Mesenteric fat pad (tissue), 1 donor: Measurements from ENCODE around the gene SHMT1. TPM values are rescaled to one million over a fixed set of nuclear protein-coding genes. Genes with fewer than 3 reads are reported as not detected.
A peak's percentile ranks its signal among the peaks of the same experiment; 100 is the strongest.
"Not testable (repeated sequence)": the region's sequence is repeated elsewhere in the genome, so short reads cannot be mapped to it uniquely, and the experiment has no call there.

Experiments used
- DNase-seq: peaks from one replicate; pipeline ENCODE4 v3.0.0-alpha.2; 2020; ENCODE audit warnings: low spot score
- long read RNA-seq: library from polyadenylated mRNA; unstranded; transcript quantifications from one replicate; pipeline ENCODE4 v2.0.0, GENCODE V29; 2020
- total RNA-seq: library from RNA; stranded (reverse); fragmentation: NEBNext Ultra II Directional; extraction: Animal tissue kit (Norgen Biotek cat#: 25700); gene quantifications from one replicate; pipeline ENCODE4 v1.2.1, GENCODE V29; 2021
- donor health status: DM: yes; HTN: yes; CAD: no.

Gene SHMT1
- 87.2 TPM for total RNA-seq
- long read RNA-seq, transcript SHMT1-203 (11 exons, 1,656 nt): minor isoform, 74 of 337 reads
- long read RNA-seq, transcript SHMT1-201 (12 exons, 2,464 nt): major isoform, 140 of 337 reads
- long read RNA-seq, partial matches to known transcripts: 28 of 337 reads
- long read RNA-seq, other reads (novel, unspliced or antisense): 91 of 337 reads

GRCh38 chr17:18363101-18364049, at the start of gene SHMT1:
Gene SHMT1, minus strand, starts transcription at chr17:18363550. Its CDS starts 7,569 bp downstream, at chr17:18355981.
- DNase-seq: peak; percentile 98

GRCh38 chr17:18412001-18412538, 48.7 kb upstream of the SHMT1 start:
- not testable (repeated sequence) for DNase-seq

GRCh38 chr17:18411377-18411864, 48.1 kb upstream of the SHMT1 start:
- DNase-seq: not testable (repeated sequence)

- not testable (repeated sequence) for DNase-seq
Observed at GRCh38 chr17:18410736-18411135, 47.4 kb upstream of the SHMT1 start.

GRCh38 chr17:18409321-18409720, 46.0 kb upstream of the SHMT1 start:
- DNase-seq: not testable (repeated sequence)

GRCh38 chr17:18408906-18409305, 45.6 kb upstream of the SHMT1 start:
- DNase-seq: not testable (repeated sequence)

GRCh38 chr17:18403604-18404003, 40.3 kb upstream of the SHMT1 start:
- not testable (repeated sequence) for DNase-seq

GRCh38 chr17:18403166-18403565, 39.8 kb upstream of the SHMT1 start:
- DNase-seq: not testable (repeated sequence)

GRCh38 chr17:18401872-18402590, 38.7 kb upstream of the SHMT1 start:
- DNase-seq: not testable (repeated sequence)

GRCh38 chr17:18388728-18389127, 25.4 kb upstream of the SHMT1 start:
- DNase-seq: peak; percentile 18

- DNase-seq: peak; percentile 28
Observed at GRCh38 chr17:18388266-18388665, 24.9 kb upstream of the SHMT1 start.

GRCh38 chr17:18387583-18387982, 24.2 kb upstream of the SHMT1 start:
- DNase-seq: peak; percentile 14

- DNase-seq: peak; percentile 28
Observed at GRCh38 chr17:18384271-18384670, 20.9 kb upstream of the SHMT1 start.

- peak; percentile 86 for DNase-seq
Observed at GRCh38 chr17:18383079-18383481, 19.7 kb upstream of the SHMT1 start.

GRCh38 chr17:18382441-18383078, 19.2 kb upstream of the SHMT1 start:
- peak; percentile 82 for DNase-seq

- peak; percentile 59 for DNase-seq
Observed at GRCh38 chr17:18381953-18382245, 18.5 kb upstream of the SHMT1 start.

GRCh38 chr17:18381158-18381952, 18.0 kb upstream of the SHMT1 start:
- DNase-seq: peak; percentile 71

- DNase-seq: peak; percentile 51
Observed at GRCh38 chr17:18380471-18381157, 17.3 kb upstream of the SHMT1 start.
